Hepatocyte (in vitro differentiated cells): ENCODE results near the gene MTG2.

Experiments used
- CTCF ChIP-seq: fragments of 200-600 bp; sonication (generic); IDR thresholded peaks from 2 replicates; pipeline ENCODE4 v1.5.1; 2016; ENCODE audit warnings: antibody characterized with exemption, mild to moderate bottlenecking; ENCODE audit not compliant: poor library complexity
- EZH2 ChIP-seq: fragments of 200-600 bp; sonication (generic); IDR thresholded peaks from 2 replicates; pipeline ENCODE4 v1.6.1; 2016; ENCODE audit warnings: antibody characterized with exemption, mild to moderate bottlenecking, borderline replicate concordance

DNA sequence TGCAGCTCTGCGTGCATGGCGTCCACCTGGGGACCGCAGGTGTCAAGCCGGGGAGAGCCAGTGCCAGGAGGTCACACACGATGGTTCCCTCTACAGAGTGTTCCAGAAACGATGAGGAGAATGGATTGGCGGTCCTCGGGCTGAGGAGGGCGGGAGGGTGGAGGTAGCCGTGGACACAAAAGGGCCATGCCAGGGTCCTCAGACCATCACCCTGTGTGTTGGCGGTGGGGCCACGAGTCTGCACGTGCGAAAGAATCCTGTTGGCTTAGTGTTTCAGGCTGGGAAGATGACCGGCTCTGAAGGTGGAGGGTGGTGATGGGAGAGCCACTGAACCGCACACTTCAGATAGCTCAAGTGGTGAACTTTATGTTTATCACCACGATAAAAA is 23.6 kb downstream of the MTG2 start:
- no peak for TF ChIP-seq CTCF
- TF ChIP-seq EZH2 = no peak
